GM12872 (cell line): Measurements from ENCODE around the gene SLC15A4.
A peak's percentile ranks its signal among the peaks of the same experiment; 100 is the strongest.

ENCODE experiments used
- TF ChIP-seq, protein P1 (sequence below): IDR thresholded peaks from 3 replicates; pipeline ENCODE4 v1.5.1; 2011; ENCODE audit warnings: low read depth, mild to moderate bottlenecking, low read length, moderate library complexity; ENCODE audit not compliant: insufficient read depth

SLC15A4 gene

DNA sequence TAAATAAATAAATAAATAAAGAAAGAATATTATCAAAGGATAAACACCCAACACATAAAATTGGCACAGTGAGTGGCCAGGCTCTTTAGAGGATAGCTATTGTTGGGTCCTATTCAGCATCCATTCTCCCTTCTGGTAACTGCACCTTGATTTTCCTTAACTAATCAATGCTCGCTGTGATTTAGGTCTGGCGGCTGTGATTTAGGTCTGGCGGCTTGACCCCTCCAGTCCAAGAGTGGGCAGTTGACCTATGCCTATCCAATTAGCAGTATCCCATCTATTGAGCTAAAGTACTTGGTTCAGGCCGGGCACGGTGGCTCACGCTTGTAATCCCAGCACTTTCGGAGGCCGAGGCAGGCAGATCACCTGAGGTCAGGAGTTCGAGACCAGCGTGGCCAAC lies 9.7 kb upstream of the SLC15A4 start:
- TF ChIP-seq, protein P1, sequence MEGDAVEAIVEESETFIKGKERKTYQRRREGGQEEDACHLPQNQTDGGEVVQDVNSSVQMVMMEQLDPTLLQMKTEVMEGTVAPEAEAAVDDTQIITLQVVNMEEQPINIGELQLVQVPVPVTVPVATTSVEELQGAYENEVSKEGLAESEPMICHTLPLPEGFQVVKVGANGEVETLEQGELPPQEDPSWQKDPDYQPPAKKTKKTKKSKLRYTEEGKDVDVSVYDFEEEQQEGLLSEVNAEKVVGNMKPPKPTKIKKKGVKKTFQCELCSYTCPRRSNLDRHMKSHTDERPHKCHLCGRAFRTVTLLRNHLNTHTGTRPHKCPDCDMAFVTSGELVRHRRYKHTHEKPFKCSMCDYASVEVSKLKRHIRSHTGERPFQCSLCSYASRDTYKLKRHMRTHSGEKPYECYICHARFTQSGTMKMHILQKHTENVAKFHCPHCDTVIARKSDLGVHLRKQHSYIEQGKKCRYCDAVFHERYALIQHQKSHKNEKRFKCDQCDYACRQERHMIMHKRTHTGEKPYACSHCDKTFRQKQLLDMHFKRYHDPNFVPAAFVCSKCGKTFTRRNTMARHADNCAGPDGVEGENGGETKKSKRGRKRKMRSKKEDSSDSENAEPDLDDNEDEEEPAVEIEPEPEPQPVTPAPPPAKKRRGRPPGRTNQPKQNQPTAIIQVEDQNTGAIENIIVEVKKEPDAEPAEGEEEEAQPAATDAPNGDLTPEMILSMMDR: no peak

DNA sequence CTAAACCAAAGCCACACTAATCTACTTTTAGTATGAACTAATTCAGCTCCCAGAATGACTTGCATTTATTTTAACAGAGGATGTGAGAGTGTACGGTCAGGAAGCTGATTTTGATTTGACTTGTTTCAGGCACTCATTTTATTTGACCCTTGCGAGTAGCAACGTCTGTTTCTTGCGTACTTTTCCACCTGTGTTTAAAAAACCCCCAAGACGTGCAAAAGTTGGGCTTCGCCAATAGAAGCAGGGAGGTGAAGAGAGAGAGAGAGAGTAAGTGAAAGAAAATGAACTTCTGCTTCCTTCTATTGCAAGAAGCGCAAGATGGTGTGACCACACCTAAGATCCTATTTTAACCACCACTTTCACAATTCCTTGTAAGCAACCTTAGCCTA lies 6.7 kb upstream of the SLC15A4 start:
- TF ChIP-seq, protein P1: no peak

DNA sequence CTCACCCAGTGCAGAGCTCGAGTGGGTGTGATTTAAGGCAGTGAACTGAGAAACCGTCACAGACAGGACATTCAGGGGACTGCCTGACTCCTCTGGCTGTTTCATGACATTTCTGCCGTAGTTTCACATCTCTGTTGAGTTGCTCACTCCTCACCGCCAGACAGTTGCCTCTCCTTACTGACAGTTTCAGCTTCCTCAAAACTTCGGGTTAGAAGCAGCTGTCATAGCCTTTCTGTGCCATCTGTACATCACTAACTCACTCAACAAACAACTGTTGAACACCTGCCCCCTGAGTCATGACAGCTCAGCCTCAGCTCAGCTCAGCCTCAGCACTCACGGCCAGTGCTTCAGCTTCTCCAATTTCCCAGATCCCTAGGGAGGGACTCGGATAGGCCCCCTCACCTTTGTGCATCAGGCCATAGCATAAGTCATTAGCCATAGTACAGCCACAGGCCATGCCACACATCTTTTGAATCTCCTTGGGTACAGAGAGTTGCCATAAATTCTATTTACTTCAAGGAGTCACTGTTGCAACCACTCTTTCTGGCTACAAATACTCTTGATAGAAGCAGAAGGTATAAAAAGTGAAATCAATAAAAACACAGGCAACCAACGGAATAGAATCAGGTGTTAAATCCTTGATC lies 6.2 kb upstream of the SLC15A4 start:
- TF ChIP-seq, protein P1: no peak

DNA sequence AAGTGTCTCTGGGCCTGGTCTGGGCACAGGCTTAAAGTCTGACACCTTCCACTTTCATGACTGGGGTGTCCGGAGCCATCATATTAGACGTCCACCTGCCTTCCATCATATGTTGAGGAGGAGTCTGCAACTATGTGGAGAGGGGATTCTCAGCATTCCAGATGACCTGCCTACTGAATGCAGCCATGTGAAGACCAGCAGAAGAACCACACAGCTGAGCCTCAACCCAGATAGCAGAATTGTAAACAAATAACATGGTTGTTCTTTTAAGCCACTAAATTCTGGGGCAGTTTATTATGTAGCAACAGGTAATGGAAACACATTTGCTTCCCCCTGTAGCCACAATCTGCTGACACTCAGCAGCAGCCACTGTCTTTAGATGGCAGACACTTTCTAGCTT lies 4.0 kb upstream of the SLC15A4 start:
- TF ChIP-seq, protein P1: no peak

DNA sequence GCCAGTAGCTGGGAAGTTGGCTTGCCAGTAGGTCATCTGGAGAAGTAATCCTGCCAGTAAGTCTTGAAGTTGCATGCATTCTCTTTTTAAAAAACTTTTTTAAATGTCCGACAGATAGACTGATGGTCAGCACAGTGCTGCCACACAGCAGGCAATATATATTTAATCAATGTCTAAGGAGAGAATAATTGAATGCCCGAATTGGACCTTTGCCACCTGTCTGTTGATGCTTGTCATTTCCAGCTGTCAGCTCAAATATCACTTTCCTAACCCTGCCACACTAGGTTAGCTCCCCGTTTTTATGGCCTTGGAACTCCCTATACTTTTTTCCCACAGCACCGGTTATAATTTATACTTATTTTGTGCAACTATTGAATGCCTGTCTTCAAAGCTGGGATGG lies 2.1 kb upstream of the SLC15A4 start:
- TF ChIP-seq, protein P1: no peak

DNA sequence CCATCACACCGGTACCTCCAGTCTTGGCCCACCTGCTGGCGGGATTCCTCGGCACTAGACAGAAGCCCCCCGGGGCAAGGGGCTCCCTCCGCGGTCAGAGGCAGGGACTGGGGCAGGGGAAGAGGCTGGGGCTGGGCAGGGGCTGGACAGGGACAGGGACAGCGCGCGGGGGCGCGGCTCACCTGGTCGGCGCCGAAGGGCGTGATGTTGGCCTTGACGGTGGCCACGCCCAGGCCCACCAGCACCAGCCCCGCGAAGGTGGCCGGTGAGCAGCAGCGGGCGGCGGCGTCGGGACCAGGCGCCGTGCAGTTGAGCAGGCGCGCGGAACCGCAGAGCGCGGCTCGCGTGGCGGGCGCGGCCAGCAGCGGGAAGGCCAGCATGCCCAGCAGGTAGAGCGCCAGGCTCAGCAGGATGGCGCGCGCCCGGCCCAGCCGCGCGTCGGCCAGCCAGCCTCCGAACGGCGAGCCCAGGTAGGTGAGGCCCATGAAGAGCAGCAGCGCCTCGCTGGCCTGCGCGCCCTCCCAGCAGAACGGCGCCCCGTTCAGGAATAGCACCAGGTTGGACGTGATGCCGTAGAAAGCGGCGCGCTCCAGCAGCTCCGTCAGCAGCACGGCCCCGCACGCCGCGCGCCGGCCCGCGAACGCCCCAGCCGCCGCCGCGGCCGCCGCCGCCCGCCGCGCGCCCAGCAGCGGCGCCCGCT lies 392 bp downstream of the SLC15A4 start:
- TF ChIP-seq, protein P1: 0 out of 3 replicates have a peak, but pooled peaks have one; percentile 2

DNA sequence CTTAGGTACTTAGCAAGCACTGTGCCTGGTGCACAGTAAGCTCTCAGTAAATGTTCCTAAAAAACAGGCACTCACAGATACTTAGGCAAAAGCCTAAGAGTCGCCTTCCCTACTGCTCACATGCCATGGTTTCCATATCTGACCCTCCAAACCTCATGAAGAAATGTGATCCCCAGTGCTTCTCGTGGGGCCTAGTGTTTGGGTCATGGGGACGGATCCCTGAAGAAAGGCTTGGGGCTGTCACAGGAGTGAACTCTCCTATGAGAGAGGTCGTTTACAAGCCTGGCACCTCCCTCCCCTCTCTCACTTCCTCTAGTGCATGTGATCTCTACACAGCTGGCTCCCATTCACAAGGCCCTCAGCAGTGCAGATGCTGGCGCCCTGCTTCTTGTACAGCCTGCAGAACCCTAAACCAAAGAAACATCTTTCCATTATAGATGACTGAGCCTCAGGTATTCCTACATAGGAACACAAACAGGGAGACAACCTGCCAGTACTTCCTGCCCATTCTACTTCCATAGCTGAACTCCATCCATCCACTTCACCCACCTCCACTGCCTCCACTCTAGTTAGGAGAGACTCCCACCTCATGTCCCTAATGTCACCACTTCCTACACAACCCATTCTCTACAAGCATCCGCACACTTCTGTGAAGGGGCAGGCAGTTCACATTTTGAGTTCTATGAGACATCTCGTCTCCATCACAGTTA lies 2.9 kb downstream of the SLC15A4 start:
- TF ChIP-seq, protein P1: no peak
